GM23338 (cell line): Measurements from ENCODE around the gene YBX3. TPM values are rescaled to one million over a fixed set of nuclear protein-coding genes. Genes with fewer than 3 reads are reported as not detected.
A peak's percentile ranks its signal among the peaks of the same experiment; 100 is the strongest.

Experiments used
- ATAC-seq: fragments of 200-7000 bp; cut with Tn5 transposase; 3 replicates; pipeline ENCODE4 v1.9.1; 2020
- DNase-seq: peaks from one replicate; pipeline ENCODE4 v3.0.0-alpha.2; 2015; ENCODE audit warnings: low spot score
- H2AFZ ChIP-seq: fragments of 200-600 bp; sonication (generic); 2 replicates; pipeline ENCODE4 v1.8.0; 2016; ENCODE audit warnings: antibody characterized with exemption, mild to moderate bottlenecking, moderate library complexity
- H3F3A ChIP-seq: fragments of 200-600 bp; sonication (generic); replicated peaks from 2 replicates; pipeline ENCODE4 v1.8.0; 2017; ENCODE audit warnings: antibody characterized with exemption, mixed run types, low read depth
- H3K27ac ChIP-seq: fragments of 200-600 bp; sonication (generic); 2 replicates; pipeline ENCODE4 v1.6.1; 2016; ENCODE audit warnings: low read depth
- H3K27me3 ChIP-seq: fragments of 200-600 bp; sonication (generic); 2 replicates; pipeline ENCODE4 v1.8.0; 2016; ENCODE audit warnings: mild to moderate bottlenecking, mixed run types, moderate library complexity; ENCODE audit not compliant: insufficient read depth
- H3K36me3 ChIP-seq: fragments of 200-600 bp; sonication (generic); 2 replicates; pipeline ENCODE4 v1.8.0; 2016; ENCODE audit warnings: mild to moderate bottlenecking; ENCODE audit not compliant: insufficient read depth
- H3K4me1 ChIP-seq: fragments of 200-600 bp; sonication (generic); 2 replicates; pipeline ENCODE4 v1.8.0; 2016; ENCODE audit warnings: mild to moderate bottlenecking, moderate library complexity; ENCODE audit not compliant: insufficient read depth
- H3K4me2 ChIP-seq: fragments of 200-600 bp; sonication (generic); 2 replicates; pipeline ENCODE4 v1.7.1; 2017; ENCODE audit warnings: mixed run types
- H3K4me3 ChIP-seq: fragments of 200-600 bp; sonication (generic); 2 replicates; pipeline ENCODE4 v1.6.1; 2016; ENCODE audit warnings: mixed run types
- H3K79me2 ChIP-seq: fragments of 200-600 bp; sonication (generic); replicated peaks from 2 replicates; pipeline ENCODE4 v1.8.0; 2017; ENCODE audit warnings: mild to moderate bottlenecking; ENCODE audit not compliant: insufficient read depth
- H3K9me2 ChIP-seq: fragments of 200-600 bp; sonication (generic); 2 replicates; pipeline ENCODE4 v1.8.0; 2017; ENCODE audit not compliant: insufficient read depth
- H4K20me1 ChIP-seq: fragments of 200-600 bp; sonication (generic); replicated peaks from 2 replicates; pipeline ENCODE4 v1.8.0; 2017; ENCODE audit warnings: mild to moderate bottlenecking; ENCODE audit not compliant: insufficient read depth
- H3K27ac Mint-ChIP-seq: 2 replicates; pipeline ENCODE4 v1.8.0; 2020; ENCODE audit warnings: inconsistent platforms, mild to moderate bottlenecking, moderate library complexity, mixed read lengths
- H3K27me3 Mint-ChIP-seq: 3 replicates; pipeline ENCODE4 v1.8.0; 2022; ENCODE audit warnings: low read depth, mild to moderate bottlenecking, moderate library complexity, mixed read lengths, inconsistent platforms; ENCODE audit not compliant: insufficient read depth, poor library complexity
- H3K36me3 Mint-ChIP-seq: 3 replicates; pipeline ENCODE4 v1.8.0; 2021; ENCODE audit warnings: low read depth, mild to moderate bottlenecking, inconsistent platforms, moderate library complexity, mixed read lengths
- H3K4me1 Mint-ChIP-seq: 3 replicates; pipeline ENCODE4 v1.8.0; 2020; ENCODE audit warnings: mild to moderate bottlenecking, inconsistent platforms, mixed read lengths
- H3K4me3 Mint-ChIP-seq: 3 replicates; pipeline ENCODE4 v1.8.0; 2021; ENCODE audit warnings: moderate library complexity, mild to moderate bottlenecking, inconsistent platforms, mixed read lengths
- H3K9me3 Mint-ChIP-seq: 3 replicates; pipeline ENCODE4 v1.8.0; 2020; ENCODE audit warnings: moderate library complexity, mild to moderate bottlenecking, inconsistent platforms, mixed read lengths
- CREB1 ChIP-seq: fragments of 250-450 bp; sonication (Bioruptor Pico); IDR thresholded peaks from 2 replicates; pipeline ENCODE4 v1.5.0; 2020; ENCODE audit warnings: low read depth, mild to moderate bottlenecking, moderate library complexity
- JUNB ChIP-seq: IDR thresholded peaks from one replicate; pipeline ENCODE4 v1.6.1; 2016; ENCODE audit warnings: antibody characterized with exemption; ENCODE audit not compliant: unreplicated experiment
- STAT1 ChIP-seq: IDR thresholded peaks from one replicate; pipeline ENCODE4 v1.6.1; 2016; ENCODE audit warnings: antibody characterized with exemption; ENCODE audit not compliant: unreplicated experiment
- ZNF114 ChIP-seq: fragments of 250-450 bp; sonication (Bioruptor Pico); IDR thresholded peaks from 2 replicates; pipeline ENCODE4 v1.5.0; 2020; ENCODE audit warnings: mild to moderate bottlenecking, moderate library complexity
- ZNF331 ChIP-seq: fragments of 250-450 bp; sonication (Bioruptor Pico); IDR thresholded peaks from 2 replicates; pipeline ENCODE4 v1.5.0; 2020; ENCODE audit warnings: low read depth, mild to moderate bottlenecking, moderate library complexity
- polyA plus RNA-seq: library from polyadenylated mRNA; unstranded; fragments of >200 nt; fragmentation: Nextera tagmentation; extraction: Ambion mirVana; gene quantifications from 2 replicates; pipeline ENCODE4 v1.2.1, GENCODE V29; 2016
- total RNA-seq: library from RNA; depleted of rRNA; stranded (reverse); fragments of >200 nt; shearing (Covaris generic); gene quantifications from 2 replicates; pipeline ENCODE4 v1.2.3, GENCODE V29; 2014
- TF ChIP-seq, protein P1 (sequence below): IDR thresholded peaks from one replicate; pipeline ENCODE4 v1.6.1; 2018; ENCODE audit warnings: antibody characterized with exemption; ENCODE audit not compliant: unreplicated experiment
- TF ChIP-seq, protein P2 (sequence below), 2 experiments: fragments of 200-600 bp in 1 of 2; sonication (generic) in 1 of 2; conservative IDR thresholded peaks; 2 replicates each; pipeline versions ENCODE4 v1.5.1 to v1.6.1; 2016 to 2017; ENCODE audit warnings: antibody characterized with exemption in 2 of 2, low read depth in 2 of 2, mild to moderate bottlenecking in 2 of 2, moderate library complexity in 1 of 2
- TF ChIP-seq, protein P3 (sequence below): fragments of 250-450 bp; sonication (Bioruptor Pico); IDR thresholded peaks from 2 replicates; pipeline ENCODE4 v1.5.0; 2020; ENCODE audit warnings: mild to moderate bottlenecking, moderate library complexity

YBX3 gene
- total and polyA plus RNA-seq, 2 experiments from 2014 or later = 179 to 450 TPM

DNA sequence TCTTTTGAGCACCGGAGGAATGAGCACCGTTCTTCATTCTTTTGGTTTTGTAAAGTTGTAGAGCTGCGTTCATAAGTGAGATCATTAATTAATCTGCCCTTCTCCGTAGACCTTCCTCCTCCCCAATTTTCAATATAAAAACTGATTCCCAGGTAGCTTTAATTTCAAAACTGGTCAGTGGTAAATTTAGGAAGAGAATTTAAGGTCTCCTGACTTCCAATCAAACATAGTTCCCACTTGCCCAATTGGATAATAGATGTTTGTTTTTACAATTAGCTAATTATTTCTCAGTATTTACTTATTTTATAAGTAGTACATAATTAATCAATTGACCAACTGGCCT, 27.2 kb upstream of the YBX3 start (continued):
- TF ChIP-seq, protein P1, sequence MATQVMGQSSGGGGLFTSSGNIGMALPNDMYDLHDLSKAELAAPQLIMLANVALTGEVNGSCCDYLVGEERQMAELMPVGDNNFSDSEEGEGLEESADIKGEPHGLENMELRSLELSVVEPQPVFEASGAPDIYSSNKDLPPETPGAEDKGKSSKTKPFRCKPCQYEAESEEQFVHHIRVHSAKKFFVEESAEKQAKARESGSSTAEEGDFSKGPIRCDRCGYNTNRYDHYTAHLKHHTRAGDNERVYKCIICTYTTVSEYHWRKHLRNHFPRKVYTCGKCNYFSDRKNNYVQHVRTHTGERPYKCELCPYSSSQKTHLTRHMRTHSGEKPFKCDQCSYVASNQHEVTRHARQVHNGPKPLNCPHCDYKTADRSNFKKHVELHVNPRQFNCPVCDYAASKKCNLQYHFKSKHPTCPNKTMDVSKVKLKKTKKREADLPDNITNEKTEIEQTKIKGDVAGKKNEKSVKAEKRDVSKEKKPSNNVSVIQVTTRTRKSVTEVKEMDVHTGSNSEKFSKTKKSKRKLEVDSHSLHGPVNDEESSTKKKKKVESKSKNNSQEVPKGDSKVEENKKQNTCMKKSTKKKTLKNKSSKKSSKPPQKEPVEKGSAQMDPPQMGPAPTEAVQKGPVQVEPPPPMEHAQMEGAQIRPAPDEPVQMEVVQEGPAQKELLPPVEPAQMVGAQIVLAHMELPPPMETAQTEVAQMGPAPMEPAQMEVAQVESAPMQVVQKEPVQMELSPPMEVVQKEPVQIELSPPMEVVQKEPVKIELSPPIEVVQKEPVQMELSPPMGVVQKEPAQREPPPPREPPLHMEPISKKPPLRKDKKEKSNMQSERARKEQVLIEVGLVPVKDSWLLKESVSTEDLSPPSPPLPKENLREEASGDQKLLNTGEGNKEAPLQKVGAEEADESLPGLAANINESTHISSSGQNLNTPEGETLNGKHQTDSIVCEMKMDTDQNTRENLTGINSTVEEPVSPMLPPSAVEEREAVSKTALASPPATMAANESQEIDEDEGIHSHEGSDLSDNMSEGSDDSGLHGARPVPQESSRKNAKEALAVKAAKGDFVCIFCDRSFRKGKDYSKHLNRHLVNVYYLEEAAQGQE = no peak
- TF ChIP-seq JUNB = no peak

DNA sequence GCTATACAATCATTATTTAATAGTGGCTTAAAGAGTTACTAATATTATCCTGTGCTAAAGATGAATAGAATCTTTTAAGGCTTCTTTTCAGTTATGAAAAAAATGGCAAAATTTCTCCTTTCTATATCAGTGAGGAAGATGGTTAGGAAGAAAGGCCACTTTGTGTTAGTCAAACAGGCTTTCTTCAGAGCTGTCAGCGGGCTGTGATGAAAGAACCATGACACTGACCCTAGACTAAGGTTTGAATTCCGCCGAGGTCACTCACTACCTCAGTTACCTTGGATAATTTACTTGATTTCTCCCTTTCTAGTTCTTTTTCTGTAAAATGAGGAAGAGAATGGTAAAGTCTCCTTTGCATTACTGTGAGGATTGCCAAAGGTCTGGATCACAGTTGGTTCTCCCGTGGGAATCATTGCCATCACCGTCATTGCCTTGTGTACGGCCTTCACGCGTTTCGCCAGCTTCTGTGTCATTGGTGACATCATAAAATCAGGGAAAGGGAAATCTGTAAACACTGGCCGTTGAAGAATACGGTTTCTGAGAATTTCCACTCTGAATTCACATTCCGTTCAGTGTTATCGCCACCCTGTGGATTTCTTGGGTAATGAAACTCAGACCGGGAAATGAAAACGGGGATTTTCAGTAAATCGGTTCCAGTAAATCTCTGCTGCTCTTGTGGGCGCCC, 26.7 kb upstream of the YBX3 start:
- Histone ChIP-seq H3F3A (no peaks in the 10 kb centered on the region), H3K4me3 (peak overlapping the region; percentile 45), H2AFZ (peak overlapping the region; percentile 47), H3K27ac (no peak overlapping the region), H4K20me1 (no peaks in the 10 kb centered on the region), H3K9me2 (no peaks in the 10 kb centered on the region), H3K79me2 (no peaks in the 10 kb centered on the region), H3K4me1 (no peaks in the 10 kb centered on the region), H3K4me2 (peak overlapping the region; percentile 66), H3K27me3 (no peaks in the 10 kb centered on the region), H3K36me3 (no peaks in the 10 kb centered on the region)
- no peaks in the 10 kb centered on the region; the same call in 2 of the 3 replicates for H3K4me1 Mint-ChIP-seq
- no peak overlapping the region for H3K27ac Mint-ChIP-seq
- peak; percentile 93 for DNase-seq
- H3K36me3 Mint-ChIP-seq = peaks cover 3% of the 10 kb centered on the region; the same call in 1 of the 3 replicates
- ATAC-seq = peak; percentile 83
- H3K4me3 Mint-ChIP-seq = peak overlapping the region; percentile 70
- TF ChIP-seq ZNF114 (CRISPR knock-in tag) (no peak), JUNB (no peak), ZNF331 (CRISPR knock-in tag) (no peak), STAT1 (no peak), CREB1 (CRISPR knock-in tag) (peak; percentile 81)
- TF ChIP-seq, protein P2, sequence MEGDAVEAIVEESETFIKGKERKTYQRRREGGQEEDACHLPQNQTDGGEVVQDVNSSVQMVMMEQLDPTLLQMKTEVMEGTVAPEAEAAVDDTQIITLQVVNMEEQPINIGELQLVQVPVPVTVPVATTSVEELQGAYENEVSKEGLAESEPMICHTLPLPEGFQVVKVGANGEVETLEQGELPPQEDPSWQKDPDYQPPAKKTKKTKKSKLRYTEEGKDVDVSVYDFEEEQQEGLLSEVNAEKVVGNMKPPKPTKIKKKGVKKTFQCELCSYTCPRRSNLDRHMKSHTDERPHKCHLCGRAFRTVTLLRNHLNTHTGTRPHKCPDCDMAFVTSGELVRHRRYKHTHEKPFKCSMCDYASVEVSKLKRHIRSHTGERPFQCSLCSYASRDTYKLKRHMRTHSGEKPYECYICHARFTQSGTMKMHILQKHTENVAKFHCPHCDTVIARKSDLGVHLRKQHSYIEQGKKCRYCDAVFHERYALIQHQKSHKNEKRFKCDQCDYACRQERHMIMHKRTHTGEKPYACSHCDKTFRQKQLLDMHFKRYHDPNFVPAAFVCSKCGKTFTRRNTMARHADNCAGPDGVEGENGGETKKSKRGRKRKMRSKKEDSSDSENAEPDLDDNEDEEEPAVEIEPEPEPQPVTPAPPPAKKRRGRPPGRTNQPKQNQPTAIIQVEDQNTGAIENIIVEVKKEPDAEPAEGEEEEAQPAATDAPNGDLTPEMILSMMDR (conservative IDR thresholded peaks at IDR 0.05; ENCODE audit: low read depth in 2 of 2) = peak; percentile 87 to 93
- TF ChIP-seq, protein P3, sequence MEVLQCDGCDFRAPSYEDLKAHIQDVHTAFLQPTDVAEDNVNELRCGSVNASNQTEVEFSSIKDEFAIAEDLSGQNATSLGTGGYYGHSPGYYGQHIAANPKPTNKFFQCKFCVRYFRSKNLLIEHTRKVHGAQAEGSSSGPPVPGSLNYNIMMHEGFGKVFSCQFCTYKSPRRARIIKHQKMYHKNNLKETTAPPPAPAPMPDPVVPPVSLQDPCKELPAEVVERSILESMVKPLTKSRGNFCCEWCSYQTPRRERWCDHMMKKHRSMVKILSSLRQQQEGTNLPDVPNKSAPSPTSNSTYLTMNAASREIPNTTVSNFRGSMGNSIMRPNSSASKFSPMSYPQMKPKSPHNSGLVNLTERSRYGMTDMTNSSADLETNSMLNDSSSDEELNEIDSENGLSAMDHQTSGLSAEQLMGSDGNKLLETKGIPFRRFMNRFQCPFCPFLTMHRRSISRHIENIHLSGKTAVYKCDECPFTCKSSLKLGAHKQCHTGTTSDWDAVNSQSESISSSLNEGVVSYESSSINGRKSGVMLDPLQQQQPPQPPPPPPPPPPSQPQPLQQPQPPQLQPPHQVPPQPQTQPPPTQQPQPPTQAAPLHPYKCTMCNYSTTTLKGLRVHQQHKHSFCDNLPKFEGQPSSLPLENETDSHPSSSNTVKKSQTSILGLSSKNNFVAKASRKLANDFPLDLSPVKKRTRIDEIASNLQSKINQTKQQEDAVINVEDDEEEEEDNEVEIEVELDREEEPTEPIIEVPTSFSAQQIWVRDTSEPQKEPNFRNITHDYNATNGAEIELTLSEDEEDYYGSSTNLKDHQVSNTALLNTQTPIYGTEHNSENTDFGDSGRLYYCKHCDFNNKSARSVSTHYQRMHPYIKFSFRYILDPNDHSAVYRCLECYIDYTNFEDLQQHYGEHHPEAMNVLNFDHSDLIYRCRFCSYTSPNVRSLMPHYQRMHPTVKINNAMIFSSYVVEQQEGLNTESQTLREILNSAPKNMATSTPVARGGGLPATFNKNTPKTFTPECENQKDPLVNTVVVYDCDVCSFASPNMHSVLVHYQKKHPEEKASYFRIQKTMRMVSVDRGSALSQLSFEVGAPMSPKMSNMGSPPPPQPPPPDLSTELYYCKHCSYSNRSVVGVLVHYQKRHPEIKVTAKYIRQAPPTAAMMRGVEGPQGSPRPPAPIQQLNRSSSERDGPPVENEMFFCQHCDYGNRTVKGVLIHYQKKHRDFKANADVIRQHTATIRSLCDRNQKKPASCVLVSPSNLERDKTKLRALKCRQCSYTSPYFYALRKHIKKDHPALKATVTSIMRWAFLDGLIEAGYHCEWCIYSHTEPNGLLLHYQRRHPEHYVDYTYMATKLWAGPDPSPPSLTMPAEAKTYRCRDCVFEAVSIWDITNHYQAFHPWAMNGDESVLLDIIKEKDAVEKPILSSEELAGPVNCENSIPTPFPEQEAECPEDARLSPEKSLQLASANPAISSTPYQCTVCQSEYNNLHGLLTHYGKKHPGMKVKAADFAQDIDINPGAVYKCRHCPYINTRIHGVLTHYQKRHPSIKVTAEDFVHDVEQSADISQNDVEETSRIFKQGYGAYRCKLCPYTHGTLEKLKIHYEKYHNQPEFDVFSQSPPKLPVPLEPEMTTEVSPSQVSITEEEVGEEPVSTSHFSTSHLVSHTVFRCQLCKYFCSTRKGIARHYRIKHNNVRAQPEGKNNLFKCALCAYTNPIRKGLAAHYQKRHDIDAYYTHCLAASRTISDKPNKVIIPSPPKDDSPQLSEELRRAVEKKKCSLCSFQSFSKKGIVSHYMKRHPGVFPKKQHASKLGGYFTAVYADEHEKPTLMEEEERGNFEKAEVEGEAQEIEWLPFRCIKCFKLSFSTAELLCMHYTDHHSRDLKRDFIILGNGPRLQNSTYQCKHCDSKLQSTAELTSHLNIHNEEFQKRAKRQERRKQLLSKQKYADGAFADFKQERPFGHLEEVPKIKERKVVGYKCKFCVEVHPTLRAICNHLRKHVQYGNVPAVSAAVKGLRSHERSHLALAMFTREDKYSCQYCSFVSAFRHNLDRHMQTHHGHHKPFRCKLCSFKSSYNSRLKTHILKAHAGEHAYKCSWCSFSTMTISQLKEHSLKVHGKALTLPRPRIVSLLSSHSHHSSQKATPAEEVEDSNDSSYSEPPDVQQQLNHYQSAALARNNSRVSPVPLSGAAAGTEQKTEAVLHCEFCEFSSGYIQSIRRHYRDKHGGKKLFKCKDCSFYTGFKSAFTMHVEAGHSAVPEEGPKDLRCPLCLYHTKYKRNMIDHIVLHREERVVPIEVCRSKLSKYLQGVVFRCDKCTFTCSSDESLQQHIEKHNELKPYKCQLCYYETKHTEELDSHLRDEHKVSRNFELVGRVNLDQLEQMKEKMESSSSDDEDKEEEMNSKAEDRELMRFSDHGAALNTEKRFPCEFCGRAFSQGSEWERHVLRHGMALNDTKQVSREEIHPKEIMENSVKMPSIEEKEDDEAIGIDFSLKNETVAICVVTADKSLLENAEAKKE (CRISPR knock-in tag) = no peak
- TF ChIP-seq, protein P1 = no peak
- H3K27me3 Mint-ChIP-seq = peaks cover 2% of the 10 kb centered on the region
- H3K9me3 Mint-ChIP-seq = peaks cover 6% of the 10 kb centered on the region; the same call in 2 of the 3 replicates
